Naive thymus-derived CD4-positive, alpha-beta T cell (primary cell): ENCODE measurements around the gene TRAF3. TPM values are rescaled to one million over a fixed set of nuclear protein-coding genes. Genes with fewer than 3 reads are reported as not detected.

Experiments used
- ATAC-seq: fragments of 150-1000 bp; cut with Tn5 transposase; 2 replicates; pipeline ENCODE4 v1.10.0; 2021; ENCODE audit warnings: mild to moderate bottlenecking, moderate library complexity
- CTCF ChIA-PET: fragments of 350-600 bp; sonication (Branson Sonifier 250); formaldehyde crosslinking; loops from one replicate; lab custom pipeline; 2021; ENCODE audit warnings: antibody characterized with exemption; lab: Charles Lee
- POLR2A ChIA-PET: fragments of 350-600 bp; sonication (Branson Sonifier 250); formaldehyde crosslinking; loops from one replicate; lab custom pipeline; 2021; ENCODE audit warnings: antibody characterized with exemption, inconsistent platforms; lab: Charles Lee
- DNase-seq, 9 donors: peaks; one replicate each; pipeline versions ENCODE4 v3.0.0 to v3.0.0-alpha.2; 2020 to 2022; ENCODE audit warnings: mixed read lengths in 1 of 9
- H3K27ac ChIP-seq: one replicate; pipeline ENCODE4 v1.7.0; 2013; ENCODE audit warnings: mild to moderate bottlenecking, low read depth, low read length, moderate library complexity
- H3K27me3 ChIP-seq, 2 donors: one replicate each; pipeline ENCODE4 v1.7.0; 2013; ENCODE audit warnings: low read length in 2 of 2, mild to moderate bottlenecking in 2 of 2, moderate library complexity in 2 of 2; ENCODE audit not compliant: control insufficient read depth in 2 of 2, insufficient read depth in 2 of 2
- H3K36me3 ChIP-seq, 3 experiments: 1 replicate in 2 of 3; 2 replicates in 1 of 3; pipeline ENCODE4 v1.7.0; 2013; ENCODE audit warnings: low read length in 3 of 3, mild to moderate bottlenecking in 3 of 3, moderate library complexity in 1 of 3; ENCODE audit not compliant: insufficient read depth in 3 of 3, control insufficient read depth in 2 of 3
- H3K4me1 ChIP-seq, 2 donors: one replicate each; pipeline ENCODE4 v1.7.0; 2013; ENCODE audit warnings: low read length in 2 of 2, mild to moderate bottlenecking in 2 of 2, moderate library complexity in 1 of 2; ENCODE audit not compliant: control insufficient read depth in 2 of 2, insufficient read depth in 2 of 2
- H3K4me3 ChIP-seq: 2 replicates; pipeline ENCODE4 v1.7.0; 2013; ENCODE audit warnings: mild to moderate bottlenecking, low read length
- H3K9me3 ChIP-seq, 3 experiments: 1 replicate in 2 of 3; 2 replicates in 1 of 3; pipeline ENCODE4 v1.7.0; 2013; ENCODE audit warnings: low read length in 3 of 3; ENCODE audit not compliant: control insufficient read depth in 2 of 3
- H3K27ac Mint-ChIP-seq, 9 donors: one replicate each; pipeline ENCODE4 v1.8.0; 2020 to 2022; ENCODE audit warnings: mixed read lengths in 9 of 9, mild to moderate bottlenecking in 8 of 9, moderate library complexity in 5 of 9, inconsistent platforms in 2 of 9
- H3K27me3 Mint-ChIP-seq, 5 donors: one replicate each; pipeline ENCODE4 v1.8.0; 2021 to 2022; ENCODE audit warnings: mixed read lengths in 5 of 5, mild to moderate bottlenecking in 1 of 5
- H3K36me3 Mint-ChIP-seq, 5 donors: one replicate each; pipeline ENCODE4 v1.8.0; 2020 to 2022; ENCODE audit warnings: mixed read lengths in 5 of 5, mild to moderate bottlenecking in 3 of 5, inconsistent platforms in 1 of 5
- H3K4me1 Mint-ChIP-seq, 7 donors: one replicate each; pipeline ENCODE4 v1.8.0; 2020 to 2022; ENCODE audit warnings: mixed read lengths in 7 of 7, mild to moderate bottlenecking in 3 of 7, inconsistent platforms in 1 of 7
- H3K4me3 Mint-ChIP-seq, 10 donors: one replicate each; pipeline ENCODE4 v1.8.0; 2020 to 2022; ENCODE audit warnings: mild to moderate bottlenecking in 10 of 10, mixed read lengths in 10 of 10, moderate library complexity in 6 of 10, inconsistent platforms in 2 of 10
- H3K9me3 Mint-ChIP-seq, 11 donors: one replicate each; pipeline ENCODE4 v1.8.0; 2020 to 2022; ENCODE audit warnings: mixed read lengths in 11 of 11, mild to moderate bottlenecking in 4 of 11, inconsistent platforms in 1 of 11, moderate library complexity in 1 of 11
- intact Hi-C, 2 donors: fragments of 100-400 bp; cut with micrococcal nuclease; formaldehyde crosslinking; loops; one replicate each; pipeline ENCODE4 v1.15.1; 2023
- polyA plus RNA-seq, 2 donors: library from polyadenylated mRNA; unstranded; fragments of 300-500 nt; fragmentation: Illumina TruSeq; gene quantifications; one replicate each; pipeline ENCODE4 v1.2.3, GENCODE V29; 2021
- total RNA-seq, 6 experiments: library from RNA in 5 of 6; stranded (reverse) in 5 of 6; gene quantifications; 1 replicate in 5 of 6; 2 replicates in 1 of 6; pipeline ENCODE4 v1.2.3 and lab custom pipeline; 2021 to 2026

TRAF3 gene
- total and polyA plus RNA-seq, 7 experiments from 2014 or later, result 16.1 to 74.4 (median 30.4) TPM

DNA sequence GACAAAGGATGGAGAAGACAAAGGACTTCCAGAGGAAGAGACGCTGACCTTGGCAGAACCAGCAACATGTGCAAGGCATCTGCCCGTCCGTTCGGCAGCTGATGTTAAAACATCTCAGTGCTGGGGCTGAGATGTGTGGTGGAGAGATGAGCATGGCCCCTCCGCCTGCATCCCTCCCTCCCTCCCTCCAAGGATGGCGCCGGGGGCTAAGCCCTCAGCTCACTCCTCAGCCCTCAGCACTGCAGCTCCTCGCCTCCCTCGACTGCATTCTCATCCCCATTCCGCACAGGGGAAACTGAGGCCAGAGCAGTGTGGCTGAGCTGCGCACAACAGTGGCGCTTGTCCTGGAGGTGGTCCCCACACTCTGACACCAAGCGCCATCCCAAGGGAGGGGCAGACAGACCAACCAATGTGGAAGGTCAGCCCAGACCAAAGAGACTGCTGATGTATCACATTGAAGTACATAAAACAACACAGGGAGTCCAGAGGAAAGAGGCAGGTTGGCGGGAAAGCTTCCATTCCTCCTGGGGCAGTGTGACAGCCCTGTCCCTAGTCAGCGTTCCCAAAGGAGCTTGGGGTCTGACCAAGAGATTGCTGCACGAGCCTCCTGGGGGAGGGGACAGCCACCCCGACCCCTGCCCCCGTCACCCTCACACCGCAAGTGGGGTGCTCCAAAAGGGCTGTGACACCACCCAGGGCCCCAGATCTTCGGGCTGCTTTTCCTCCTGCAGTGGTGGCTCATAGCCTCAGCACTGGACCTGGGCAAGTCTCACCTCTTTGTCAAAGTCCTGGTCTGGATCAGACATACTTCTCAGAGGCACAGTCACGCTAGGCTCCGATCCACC lies 160.3 kb downstream of the TRAF3 start:
- ChIA-PET POLR2A (no interaction called here), CTCF (no interaction called here)
- Histone ChIP-seq H3K27me3 (no peaks in the 10 kb centered on the region), H3K4me3 (no peak overlapping the region), H3K36me3 (no peaks in the 10 kb centered on the region), H3K27ac (no peak overlapping the region), H3K4me1 (no peaks in the 10 kb centered on the region), H3K9me3 (no peaks in the 10 kb centered on the region)
- no peak overlapping the region for H3K4me3 Mint-ChIP-seq
- H3K27ac Mint-ChIP-seq, result peak overlapping the region in 2 of 9 donors; percentile 36 to 47
- ATAC-seq, result no peak
- no peak for DNase-seq
- intact Hi-C loops, result no loop called here
- H3K4me1 Mint-ChIP-seq, result peaks cover 0 to 3% (median 0%) of the 10 kb centered on the region in 7 donors
- no peaks in the 10 kb centered on the region for H3K27me3 Mint-ChIP-seq
- peaks cover 0 to 3% (median 0%) of the 10 kb centered on the region in 5 donors for H3K36me3 Mint-ChIP-seq
- no peaks in the 10 kb centered on the region for H3K9me3 Mint-ChIP-seq

DNA sequence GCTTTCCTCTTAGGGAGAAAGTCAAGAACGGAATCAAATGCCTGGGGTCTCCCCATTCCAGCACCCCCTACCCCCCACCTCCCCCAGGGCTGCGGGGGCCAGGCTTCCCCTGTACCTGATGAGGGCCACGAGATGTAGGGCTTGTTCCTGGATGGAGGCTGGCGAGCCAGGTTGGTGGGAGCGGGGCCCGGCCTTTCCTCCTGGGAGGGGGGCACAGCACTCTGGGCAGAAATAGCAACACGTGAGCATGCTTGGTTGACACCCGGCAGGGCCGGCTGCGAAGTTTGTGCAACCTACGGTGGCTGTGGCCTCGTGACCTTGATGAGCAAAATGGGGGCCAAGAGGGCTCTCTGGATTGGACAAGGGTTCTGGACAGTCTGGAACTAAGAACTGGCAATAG lies 160.9 kb downstream of the TRAF3 start:
- intact Hi-C loops, result no loop called here
- Histone ChIP-seq H3K4me1 (no peaks in the 10 kb centered on the region), H3K9me3 (no peaks in the 10 kb centered on the region), H3K4me3 (no peak overlapping the region), H3K27ac (no peak overlapping the region), H3K36me3 (no peaks in the 10 kb centered on the region), H3K27me3 (no peaks in the 10 kb centered on the region)
- DNase-seq (no peak), ATAC-seq (no peak)
- no peak overlapping the region for H3K4me3 Mint-ChIP-seq
- no peaks in the 10 kb centered on the region for H3K9me3 Mint-ChIP-seq
- H3K27me3 Mint-ChIP-seq, result no peaks in the 10 kb centered on the region
- ChIA-PET CTCF (no interaction called here), POLR2A (no interaction called here)
- peaks cover 0 to 5% (median 0%) of the 10 kb centered on the region in 5 donors for H3K36me3 Mint-ChIP-seq
- peaks cover 0 to 3% (median 0%) of the 10 kb centered on the region in 7 donors for H3K4me1 Mint-ChIP-seq
- H3K27ac Mint-ChIP-seq, result no peak overlapping the region

DNA sequence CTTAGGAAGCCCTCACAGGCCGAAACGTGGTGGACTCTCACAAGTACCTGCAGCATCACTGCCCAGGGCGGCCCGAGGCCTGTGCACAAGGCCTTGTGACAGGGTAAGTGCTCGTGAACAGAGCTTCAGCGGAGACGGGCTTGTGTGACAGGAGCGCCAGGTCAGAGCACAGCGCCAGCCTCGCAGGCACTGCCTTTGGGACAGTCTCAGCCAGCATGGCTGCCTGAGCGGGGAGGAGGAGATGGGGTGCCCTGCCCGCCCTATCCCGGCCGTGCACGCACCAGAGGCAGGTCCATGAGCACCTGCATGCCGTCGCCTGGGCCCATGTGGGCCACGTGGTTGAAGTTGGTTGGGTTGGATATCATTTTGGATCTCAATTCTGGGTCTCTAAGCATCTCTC lies 162.1 kb downstream of the TRAF3 start:
- Histone ChIP-seq H3K4me1 (no peaks in the 10 kb centered on the region), H3K27ac (no peak overlapping the region), H3K36me3 (no peaks in the 10 kb centered on the region), H3K27me3 (no peaks in the 10 kb centered on the region), H3K4me3 (no peak overlapping the region), H3K9me3 (no peaks in the 10 kb centered on the region)
- ATAC-seq (no peak), DNase-seq (no peak)
- Mint-ChIP-seq H3K9me3 (no peaks in the 10 kb centered on the region), H3K27ac (peak overlapping the region in 1 of 9 donors; percentile 74), H3K36me3 (peaks cover 0 to 13% (median 0%) of the 10 kb centered on the region in 5 donors), H3K4me1 (peaks cover 0 to 3% (median 0%) of the 10 kb centered on the region in 7 donors), H3K4me3 (no peak overlapping the region), H3K27me3 (no peaks in the 10 kb centered on the region)
- ChIA-PET POLR2A (no interaction called here), CTCF (no interaction called here)
- intact Hi-C loops, result no loop called here

DNA sequence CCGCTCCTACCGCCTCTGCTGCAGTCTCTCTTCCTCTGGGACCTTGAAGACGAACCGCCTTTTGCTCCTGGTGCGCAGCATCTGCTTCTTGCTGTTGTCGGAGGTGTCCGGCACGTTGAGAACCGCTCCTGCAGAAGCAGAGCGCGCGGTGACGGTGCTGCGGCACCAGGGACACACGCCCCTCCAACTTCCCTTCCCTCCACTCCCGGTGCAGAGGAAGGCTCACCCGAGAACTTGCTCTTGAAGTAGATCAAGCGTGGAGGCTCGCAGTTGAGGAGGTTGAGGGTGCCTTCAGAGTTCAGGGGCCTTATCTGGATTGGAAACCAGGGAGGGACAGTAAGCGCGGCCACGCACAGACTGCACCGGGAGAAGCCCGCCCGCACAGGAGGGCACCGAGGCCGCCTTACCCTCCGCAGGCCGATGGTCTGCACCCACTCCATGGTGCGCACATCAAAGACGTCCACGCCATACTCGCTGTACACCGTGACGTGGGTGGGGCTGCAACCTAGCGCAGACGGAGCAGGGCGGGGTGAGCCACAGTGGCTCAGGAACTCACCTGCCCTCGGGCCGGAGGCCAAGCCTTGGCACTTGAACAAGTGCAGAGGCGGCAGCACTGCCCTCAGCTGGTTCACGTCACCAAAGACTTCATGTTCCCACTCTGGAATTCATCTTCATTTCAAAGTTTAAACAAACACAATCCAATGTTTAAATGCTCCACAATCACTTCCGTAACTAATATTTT lies 162.7 kb downstream of the TRAF3 start:
- POLR2A ChIA-PET, result interaction anchor here (1.0 kb wide), 1 partner anchor 10 kb away, joined by 5 read pairs; no protein-coding TSS in a partner anchor
- H3K4me3 Mint-ChIP-seq, result no peak overlapping the region
- DNase-seq (no peak), ATAC-seq (no peak)
- no peaks in the 10 kb centered on the region for H3K36me3 ChIP-seq
- H3K4me1 Mint-ChIP-seq, result peaks cover 0 to 3% (median 0%) of the 10 kb centered on the region in 7 donors
- H3K4me1 ChIP-seq, result no peaks in the 10 kb centered on the region
- CTCF ChIA-PET, result no interaction called here
- no peaks in the 10 kb centered on the region for H3K9me3 Mint-ChIP-seq
- no peaks in the 10 kb centered on the region for H3K27me3 Mint-ChIP-seq
- no peak overlapping the region for H3K27ac ChIP-seq
- H3K9me3 ChIP-seq, result no peaks in the 10 kb centered on the region
- H3K36me3 Mint-ChIP-seq, result peaks cover 0 to 14% (median 0%) of the 10 kb centered on the region in 5 donors
- intact Hi-C loops, result loop anchor here in 1 of 2 donors (10.0 kb wide), 1 partner anchor 395 kb away; the partner anchor contains the start of gene EIF5
- H3K27me3 ChIP-seq, result no peaks in the 10 kb centered on the region
- peak overlapping the region in 1 of 9 donors; percentile 74 for H3K27ac Mint-ChIP-seq
- no peak overlapping the region for H3K4me3 ChIP-seq

DNA sequence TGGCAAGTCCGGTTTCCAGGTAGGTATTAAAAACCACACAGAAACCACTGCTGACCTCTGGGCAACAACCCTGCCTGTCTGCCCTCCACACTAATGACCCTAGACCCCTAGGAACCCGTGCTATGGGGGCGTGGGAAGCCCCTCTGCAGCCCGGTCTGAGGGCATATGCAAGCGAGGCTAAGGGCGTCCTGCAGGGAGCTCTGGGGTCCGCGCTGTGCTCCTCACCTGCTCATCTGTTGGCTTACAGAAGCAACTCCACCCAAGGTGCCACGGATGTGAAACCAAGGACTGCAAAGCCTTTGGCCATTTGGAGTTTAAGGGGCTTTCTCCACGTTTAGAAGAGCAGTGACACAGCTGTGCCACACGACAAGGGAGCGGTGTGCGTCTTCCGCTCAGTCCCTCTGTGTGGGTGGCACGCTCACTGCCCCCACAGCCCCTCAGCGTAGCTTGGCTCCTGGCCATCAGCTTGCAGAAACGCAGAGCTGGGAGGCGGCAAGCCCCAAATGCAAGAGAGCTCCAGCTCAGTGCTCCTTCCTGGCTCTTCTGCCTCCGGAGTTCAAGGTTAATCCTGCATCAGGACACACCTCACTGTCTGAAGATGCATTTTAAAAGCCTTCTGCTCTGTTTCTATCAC lies 163.6 kb downstream of the TRAF3 start:
- H3K9me3 Mint-ChIP-seq, result no peaks in the 10 kb centered on the region
- H3K4me1 ChIP-seq, result no peaks in the 10 kb centered on the region
- POLR2A ChIA-PET, result interaction anchor here (1.0 kb wide), 1 partner anchor 9 kb away, joined by 5 read pairs; no protein-coding TSS in a partner anchor
- intact Hi-C loops, result loop anchor here in 1 of 2 donors (10.0 kb wide), 1 partner anchor 394 kb away; the partner anchor contains the start of gene EIF5
- H3K4me3 Mint-ChIP-seq, result no peak overlapping the region
- no peak for ATAC-seq
- no peaks in the 10 kb centered on the region for H3K27me3 Mint-ChIP-seq
- H3K27me3 ChIP-seq, result no peaks in the 10 kb centered on the region
- H3K4me3 ChIP-seq, result no peak overlapping the region
- peaks cover 0 to 3% (median 0%) of the 10 kb centered on the region in 7 donors for H3K4me1 Mint-ChIP-seq
- no peaks in the 10 kb centered on the region for H3K36me3 ChIP-seq
- no peak overlapping the region for H3K27ac Mint-ChIP-seq
- H3K36me3 Mint-ChIP-seq, result peaks cover 0 to 19% (median 0%) of the 10 kb centered on the region in 5 donors
- H3K27ac ChIP-seq, result no peak overlapping the region
- no peak for DNase-seq
- no peaks in the 10 kb centered on the region for H3K9me3 ChIP-seq
- CTCF ChIA-PET, result no interaction called here

DNA sequence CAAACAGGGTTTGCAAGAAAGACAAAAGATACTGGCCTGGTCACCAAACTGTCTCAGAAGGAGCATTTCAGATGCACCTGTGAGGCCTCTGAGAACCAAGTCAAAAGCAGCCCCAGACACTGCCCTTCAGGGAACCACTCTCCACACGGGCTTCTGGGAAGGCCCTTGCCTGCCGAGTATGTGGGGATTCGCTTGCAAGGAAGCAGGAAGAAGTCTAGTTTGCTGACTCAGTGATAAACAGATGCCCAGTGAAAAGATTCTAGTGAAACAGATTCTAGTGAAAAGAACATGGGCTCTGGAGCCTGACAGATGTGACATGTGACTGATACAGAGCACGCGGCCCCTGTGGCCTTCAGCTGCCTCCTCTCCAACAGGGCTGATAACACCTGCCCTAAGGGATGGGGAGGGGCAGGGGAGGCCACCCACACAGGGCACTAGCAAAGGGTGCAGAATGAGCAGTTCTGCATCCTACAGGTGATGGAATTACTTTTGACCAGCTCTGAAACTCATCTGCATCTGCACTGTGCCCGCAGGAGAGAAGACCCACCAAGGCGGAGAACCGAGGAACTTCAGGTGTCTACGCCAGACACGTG lies 164.3 kb downstream of the TRAF3 start:
- Mint-ChIP-seq H3K4me3 (no peak overlapping the region), H3K9me3 (no peaks in the 10 kb centered on the region), H3K27ac (no peak overlapping the region), H3K4me1 (peaks cover 0 to 4% (median 3%) of the 10 kb centered on the region in 7 donors), H3K27me3 (no peaks in the 10 kb centered on the region), H3K36me3 (peaks cover 0 to 19% (median 0%) of the 10 kb centered on the region in 5 donors)
- ChIA-PET POLR2A (interaction anchor here (0.6 kb wide), 1 partner anchor 19 kb away, joined by 3 read pairs; no protein-coding TSS in a partner anchor), CTCF (no interaction called here)
- Histone ChIP-seq H3K27me3 (no peaks in the 10 kb centered on the region), H3K27ac (no peak overlapping the region), H3K9me3 (no peaks in the 10 kb centered on the region), H3K4me3 (no peak overlapping the region), H3K4me1 (no peaks in the 10 kb centered on the region), H3K36me3 (no peaks in the 10 kb centered on the region)
- DNase-seq, result no peak
- ATAC-seq, result no peak
- intact Hi-C loops, result loop anchor here in 1 of 2 donors (10.0 kb wide), 1 partner anchor 393 kb away; the partner anchor contains the start of gene EIF5
